ENCODE measurements around the gene CRLF2. TPM values are rescaled to one million over a fixed set of nuclear protein-coding genes. Genes with fewer than 3 reads are reported as not detected.
"Not testable (repeated sequence)": the region's sequence is repeated elsewhere in the genome, so short reads cannot be mapped to it uniquely, and the experiment has no call there.

CRLF2 gene
- total and polyA plus RNA-seq, 4 donors, result 0.19 to 1.4 (median 0.42) TPM

DNA sequence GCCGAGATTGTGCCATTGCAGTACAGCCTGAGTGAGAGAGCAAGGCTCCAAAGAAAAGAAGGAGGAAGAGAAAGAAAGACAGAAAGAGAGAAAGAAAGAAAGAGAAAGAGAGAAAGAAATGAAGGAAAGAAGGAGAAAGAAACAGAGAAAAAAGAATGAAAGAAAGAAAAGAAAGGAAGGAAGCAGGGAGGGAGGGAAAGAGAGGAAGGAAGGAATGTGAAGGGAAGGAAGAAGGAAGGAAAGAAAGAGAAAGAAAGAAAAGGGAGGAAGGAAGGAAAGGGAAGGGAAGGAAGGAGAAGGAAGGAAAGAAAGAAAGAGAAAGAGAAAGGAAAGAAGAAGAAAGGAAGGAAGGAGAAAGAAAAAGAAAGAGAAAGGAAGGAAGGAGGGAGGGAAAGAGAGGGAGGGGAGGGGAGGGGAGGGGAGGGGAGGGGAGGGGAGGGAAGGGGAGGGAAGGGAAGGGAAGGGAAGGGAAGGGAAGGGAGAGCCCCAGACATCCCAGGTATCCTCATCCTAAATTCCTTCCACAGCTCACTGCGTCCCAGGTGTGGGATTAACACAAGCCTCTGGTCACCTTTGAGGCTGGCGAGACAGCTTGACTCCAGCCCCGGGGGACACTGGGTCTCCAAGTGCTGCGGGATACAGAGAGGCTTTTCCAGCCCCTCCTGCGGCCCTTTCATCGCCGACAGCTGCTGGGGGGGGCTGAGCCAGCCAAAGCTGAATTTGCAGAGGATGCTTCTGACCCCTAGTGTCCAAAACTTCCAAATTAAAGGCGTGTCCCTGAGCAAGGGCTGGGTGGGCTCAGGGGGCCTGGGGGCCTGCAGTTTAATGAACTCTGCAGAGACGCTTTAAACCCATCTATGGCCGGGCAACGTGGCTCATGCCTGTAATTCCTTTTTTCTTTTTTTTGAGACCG, 32.0 kb upstream of the CRLF2 start:
- DNase-seq, result no peak

GRCh38 chrX:1242891-1243402, 30.5 kb upstream of the CRLF2 start:
- 16 to 31% methylated on average over 8 of the region's 8 CpGs for WGBS, 2 donors
- no peak for ATAC-seq (ENCODE audit: insufficient read depth, low FRiP score)
- no peak overlapping the region for H3K27ac ChIP-seq (ENCODE audit: low read depth in 1 of 2, low read length in 1 of 2)

More for the DNA sequence above, 32.0 kb upstream of the CRLF2 start:
- H3K36me3 ChIP-seq (ENCODE audit: control insufficient read depth in 4 of 4, insufficient read depth in 4 of 4, low read length in 4 of 4), result no peaks in the 10 kb centered on the region
- H3K9ac ChIP-seq (ENCODE audit: insufficient read depth in 1 of 2, low read length in 2 of 2), result no peak overlapping the region
- ATAC-seq (ENCODE audit: insufficient read depth, low FRiP score), result no peak
- H3K27me3 ChIP-seq (ENCODE audit: control insufficient read depth in 3 of 3, insufficient read depth in 3 of 3, low read length in 2 of 3), result no peaks in the 10 kb centered on the region
- TF ChIP-seq, protein P1, sequence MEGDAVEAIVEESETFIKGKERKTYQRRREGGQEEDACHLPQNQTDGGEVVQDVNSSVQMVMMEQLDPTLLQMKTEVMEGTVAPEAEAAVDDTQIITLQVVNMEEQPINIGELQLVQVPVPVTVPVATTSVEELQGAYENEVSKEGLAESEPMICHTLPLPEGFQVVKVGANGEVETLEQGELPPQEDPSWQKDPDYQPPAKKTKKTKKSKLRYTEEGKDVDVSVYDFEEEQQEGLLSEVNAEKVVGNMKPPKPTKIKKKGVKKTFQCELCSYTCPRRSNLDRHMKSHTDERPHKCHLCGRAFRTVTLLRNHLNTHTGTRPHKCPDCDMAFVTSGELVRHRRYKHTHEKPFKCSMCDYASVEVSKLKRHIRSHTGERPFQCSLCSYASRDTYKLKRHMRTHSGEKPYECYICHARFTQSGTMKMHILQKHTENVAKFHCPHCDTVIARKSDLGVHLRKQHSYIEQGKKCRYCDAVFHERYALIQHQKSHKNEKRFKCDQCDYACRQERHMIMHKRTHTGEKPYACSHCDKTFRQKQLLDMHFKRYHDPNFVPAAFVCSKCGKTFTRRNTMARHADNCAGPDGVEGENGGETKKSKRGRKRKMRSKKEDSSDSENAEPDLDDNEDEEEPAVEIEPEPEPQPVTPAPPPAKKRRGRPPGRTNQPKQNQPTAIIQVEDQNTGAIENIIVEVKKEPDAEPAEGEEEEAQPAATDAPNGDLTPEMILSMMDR (IDR thresholded peaks at IDR 0.05; ENCODE audit: control extremely low read depth, extremely low read depth), result no peak
- 25 to 26% methylated on average over 13 of the region's 13 CpGs for WGBS, 2 donors
- H3K27ac ChIP-seq (ENCODE audit: low read depth in 1 of 2, low read length in 1 of 2), result no peak overlapping the region
- H3K4me3 ChIP-seq, result no peak overlapping the region
- H3K9me3 ChIP-seq (ENCODE audit: control insufficient read depth in 4 of 4, insufficient read depth in 3 of 4, low read length in 3 of 4), result peaks cover 0 to 3% (median 0%) of the 10 kb centered on the region in 4 donors
- H3K4me1 ChIP-seq (ENCODE audit: control insufficient read depth in 5 of 5, insufficient read depth in 5 of 5, low read length in 5 of 5), result peaks cover 0 to 8% (median 0%) of the 10 kb centered on the region in 5 donors

DNA sequence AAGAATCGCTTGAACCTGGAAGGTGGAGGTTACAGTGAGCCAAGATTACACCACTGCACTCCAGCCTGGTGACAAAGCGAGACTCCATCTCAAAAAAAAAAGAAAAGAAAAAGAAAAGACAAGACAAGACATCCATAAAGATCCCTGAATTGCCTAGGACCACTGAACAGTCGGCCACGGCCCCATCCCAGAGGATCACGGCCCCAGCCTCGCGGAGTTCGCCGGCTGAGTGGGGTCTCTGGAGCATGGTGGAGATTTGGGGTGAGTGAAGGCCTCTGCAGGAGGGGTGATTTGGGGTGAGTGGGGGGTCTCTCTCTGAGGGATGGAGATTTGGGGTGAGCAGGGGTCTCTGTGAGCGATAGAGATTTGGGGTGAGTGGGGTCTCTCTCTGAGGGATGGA, 28.1 kb upstream of the CRLF2 start:
- H3K4me3 ChIP-seq; H3K9me3 ChIP-seq (ENCODE audit: control insufficient read depth in 4 of 4, insufficient read depth in 3 of 4, low read length in 3 of 4); H3K9ac ChIP-seq (ENCODE audit: insufficient read depth in 1 of 2, low read length in 2 of 2); H3K36me3 ChIP-seq (ENCODE audit: control insufficient read depth in 4 of 4, insufficient read depth in 4 of 4, low read length in 4 of 4); H3K4me1 ChIP-seq (ENCODE audit: control insufficient read depth in 5 of 5, insufficient read depth in 5 of 5, low read length in 5 of 5); H3K27ac ChIP-seq (ENCODE audit: low read depth in 1 of 2, low read length in 1 of 2); DNase-seq; ATAC-seq (ENCODE audit: insufficient read depth, low FRiP score); H3K27me3 ChIP-seq (ENCODE audit: control insufficient read depth in 3 of 3, insufficient read depth in 3 of 3, low read length in 2 of 3): not testable (repeated sequence)
- 81 to 99% methylated on average over 9 of the region's 10 CpGs for WGBS, 2 donors

More at GRCh38 chrX:1242891-1243402, 30.5 kb upstream of the CRLF2 start:
- H3K27me3 ChIP-seq (ENCODE audit: control insufficient read depth in 3 of 3, insufficient read depth in 3 of 3, low read length in 2 of 3), result no peaks in the 10 kb centered on the region
- no peak for DNase-seq
- H3K4me3 ChIP-seq, result no peak overlapping the region
- no peaks in the 10 kb centered on the region for H3K4me1 ChIP-seq (ENCODE audit: control insufficient read depth in 5 of 5, insufficient read depth in 5 of 5, low read length in 5 of 5)
- H3K9me3 ChIP-seq (ENCODE audit: control insufficient read depth in 4 of 4, insufficient read depth in 3 of 4, low read length in 3 of 4), result peaks cover 0 to 3% (median 0%) of the 10 kb centered on the region in 4 donors
- TF ChIP-seq, protein P1 (IDR thresholded peaks at IDR 0.05; ENCODE audit: control extremely low read depth, extremely low read depth), result no peak
- no peak overlapping the region for H3K9ac ChIP-seq (ENCODE audit: insufficient read depth in 1 of 2, low read length in 2 of 2)
- no peaks in the 10 kb centered on the region for H3K36me3 ChIP-seq (ENCODE audit: control insufficient read depth in 4 of 4, insufficient read depth in 4 of 4, low read length in 4 of 4)

- Histone ChIP-seq H3K4me3 (no peak overlapping the region), H3K27me3 (ENCODE audit: control insufficient read depth in 3 of 3, insufficient read depth in 3 of 3, low read length in 2 of 3) (no peaks in the 10 kb centered on the region), H3K9ac (ENCODE audit: insufficient read depth in 1 of 2, low read length in 2 of 2) (no peak overlapping the region), H3K36me3 (ENCODE audit: control insufficient read depth in 4 of 4, insufficient read depth in 4 of 4, low read length in 4 of 4) (no peaks in the 10 kb centered on the region), H3K4me1 (ENCODE audit: control insufficient read depth in 5 of 5, insufficient read depth in 5 of 5, low read length in 5 of 5) (no peaks in the 10 kb centered on the region), H3K9me3 (ENCODE audit: control insufficient read depth in 4 of 4, insufficient read depth in 3 of 4, low read length in 3 of 4) (peaks cover 0 to 3% (median 0%) of the 10 kb centered on the region in 4 donors), H3K27ac (ENCODE audit: low read depth in 1 of 2, low read length in 1 of 2) (no peak overlapping the region)
- ATAC-seq (ENCODE audit: insufficient read depth, low FRiP score) (peak; percentile 77), DNase-seq (peak; percentile 3 to 22 (median 13))
- 46 to 64% methylated on average over 23 of the region's 23 CpGs for WGBS, 2 donors
- TF ChIP-seq, protein P1 (IDR thresholded peaks at IDR 0.05; ENCODE audit: control extremely low read depth, extremely low read depth), result no peak
Measured at GRCh38 chrX:1239681-1240142, 27.3 kb upstream of the CRLF2 start.

Data from lung (tissue), 12 donors.